ENCODE results near the gene RTP3. TPM values are rescaled to one million over a fixed set of nuclear protein-coding genes. Genes with fewer than 3 reads are reported as not detected.
A peak's percentile ranks its signal among the peaks of the same experiment; 100 is the strongest.

Gene RTP3
- total and polyA plus RNA-seq, 2 of the 8 experiments (the other 6 are each of a cell fraction or from before 2014, with no cell fraction given), result 0.08 TPM; not detected in 1

DNA sequence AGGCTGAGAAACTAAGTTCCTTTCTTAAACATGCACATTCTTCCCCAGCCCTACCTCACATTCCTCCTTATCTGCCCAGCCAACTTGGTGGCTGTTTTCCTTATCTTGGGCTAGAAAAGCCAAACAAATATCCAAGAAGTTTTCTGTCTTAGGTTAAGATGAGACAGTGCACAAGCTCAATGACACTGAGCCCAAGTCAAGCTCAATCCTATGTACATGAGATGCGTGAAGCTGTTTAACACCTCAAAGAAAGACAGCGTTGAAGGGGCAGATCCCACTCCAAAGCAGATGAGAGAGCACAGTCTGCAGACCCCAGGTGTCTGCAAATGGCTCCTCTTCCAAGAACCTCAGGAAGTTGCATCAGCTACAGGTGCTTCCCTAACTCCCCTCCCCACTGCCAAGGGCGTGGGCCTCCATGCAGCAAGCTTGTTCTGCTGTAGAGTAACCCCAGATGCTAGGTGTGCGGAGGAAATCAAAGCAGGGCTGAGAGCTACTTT lies 51.7 kb downstream of the RTP3 start:
- Histone ChIP-seq H3K79me2 (ENCODE audit: control insufficient read depth in 1 of 2, insufficient read depth in 2 of 2, low read length in 2 of 2) (no peaks in the 10 kb centered on the region; a peak in 1 of 4 replicates), H3K79me1 (ENCODE audit: low read depth, low read length) (no peaks in the 10 kb centered on the region), H3K36me3 (ENCODE audit: control insufficient read depth in 2 of 4, insufficient read depth in 4 of 4, low read length in 3 of 4) (peaks cover 0 to 10% (median 3%) of the 10 kb centered on the region in 4 experiments; a peak in 2 of 8 replicates), H3K23me2 (ENCODE audit: low read depth, low read length) (no peaks in the 10 kb centered on the region), H3K4me2 (ENCODE audit: insufficient read depth in 1 of 2, low read depth in 2 of 2, low read length in 2 of 2) (no peak overlapping the region), H2AFZ (ENCODE audit: low read length) (no peak overlapping the region), H3K4me1 (replicated peaks in 1 of 4; ENCODE audit: control insufficient read depth in 3 of 4, insufficient read depth in 4 of 4, low read length in 3 of 4) (peaks cover 12 to 20% (median 16%) of the 10 kb centered on the region in 4 experiments), H3K4ac (replicated peaks; ENCODE audit: insufficient read length, low read depth, low read length) (no peak overlapping the region), H3K27me3 (replicated peaks in 1 of 4; ENCODE audit: control insufficient read depth in 3 of 4, extremely low read depth in 1 of 4, insufficient read depth in 3 of 4, low read length in 3 of 4) (no peaks in the 10 kb centered on the region), H3K14ac (ENCODE audit: insufficient read length) (no peak overlapping the region), H2BK5ac (ENCODE audit: low read depth, low read length) (peak overlapping the region; percentile 12; the same call in 1 of the 2 replicates), H4K5ac (ENCODE audit: insufficient read length, low read depth, low read length) (no peak overlapping the region), H4K8ac (ENCODE audit: extremely low read depth, insufficient read depth, low read length) (peak overlapping the region; percentile 73; the same call in 1 of the 2 replicates), H2BK20ac (ENCODE audit: low read length) (peak overlapping the region; percentile 19; the same call in 1 of the 2 replicates), H2AK5ac (ENCODE audit: low read depth, low read length) (peak overlapping the region; percentile 61), H2BK12ac (ENCODE audit: low read depth, low read length) (no peak overlapping the region; the same call in 1 of the 2 replicates), H4K91ac (replicated peaks; ENCODE audit: insufficient read length, low read length) (peak overlapping the region; percentile 32), H3K9me3 (ENCODE audit: insufficient read depth in 2 of 2, low read depth in 1 of 2, low read length in 1 of 2) (peaks cover 13 to 18% of the 10 kb centered on the region in 2 experiments), H3K18ac (ENCODE audit: extremely low read depth, low read length) (peak overlapping the region; percentile 11; the same call in 1 of the 2 replicates), H3K27ac (ENCODE audit: low read depth, low read length) (0 out of 2 replicates have a peak overlapping the region, but pooled peaks have one; percentile 2), H3K9ac (replicated peaks in 1 of 4; ENCODE audit: extremely low read depth in 1 of 4, low read depth in 3 of 4, low read length in 3 of 4) (no peak overlapping the region), H4K20me1 (replicated peaks in 1 of 2; ENCODE audit: control insufficient read depth in 1 of 2, insufficient read depth in 2 of 2, low read length in 2 of 2) (no peaks in the 10 kb centered on the region), H3K56ac (replicated peaks; ENCODE audit: insufficient read length, low read depth, low read length) (no peak overlapping the region), H2BK120ac (replicated peaks; ENCODE audit: low read depth, low read length) (no peak overlapping the region), H3K23ac (ENCODE audit: insufficient read length) (no peak overlapping the region), H3K4me3 (ENCODE audit: extremely low read depth in 1 of 4, insufficient read depth in 2 of 4, low read depth in 3 of 4, low read length in 4 of 4) (no peak overlapping the region), H2BK15ac (ENCODE audit: low read length) (no peak overlapping the region)
- POLR2A ChIA-PET (ENCODE audit: partially characterized antibody), result interaction anchor here (0.9 to 8.3 kb wide), 8 partner anchors 11 to 64 kb away, joined by 3 to 145 read pairs (median 4); a partner anchor contains a TSS
- no peak for TF ChIP-seq TBP (IDR thresholded peaks at IDR 0.05; ENCODE audit: low read depth, low read length)
- TF ChIP-seq SRF (IDR thresholded peaks at IDR 0.05; ENCODE audit: low read depth, low read length), result no peak
- TF ChIP-seq JUND (IDR thresholded peaks at IDR 0.05; ENCODE audit: low read length), result no peak
- TF ChIP-seq CBX8 (IDR thresholded peaks at IDR 0.05; ENCODE audit: borderline replicate concordance, low read depth, low read length), result no peak
- no peak for TF ChIP-seq ASH2L (IDR thresholded peaks at IDR 0.05; ENCODE audit: low read length)
- TF ChIP-seq RFX5 (IDR thresholded peaks at IDR 0.05; ENCODE audit: borderline replicate concordance, low read depth, low read length), result no peak
- no peak for TF ChIP-seq CHD2 (IDR thresholded peaks at IDR 0.05; ENCODE audit: low read length)
- TF ChIP-seq BCL11A (IDR thresholded peaks at IDR 0.05; ENCODE audit: low read depth in 2 of 2, low read length in 2 of 2), result no peak
- no peak for TF ChIP-seq YY1 (IDR thresholded peaks at IDR 0.05; ENCODE audit: low read depth, low read length)
- DNase-seq (ENCODE audit: low read depth in 1 of 2, low spot score in 2 of 2), result no peak
- WGBS, 2 experiments (ENCODE audit: extremely low coverage in 1 of 2, insufficient coverage in 1 of 2, insufficient read length in 1 of 2, insufficient replicate concordance in 2 of 2, low coverage in 1 of 2, low lambda C conversion rate in 2 of 2, missing lambda C conversion rate in 1 of 2), result 84% methylated on average over 4 of the region's 4 CpGs; no CpG with 5 or more reads in 1 of the 2 experiments
- FAIRE-seq, result no peak
- CTCF ChIA-PET (ENCODE audit: partially characterized antibody), result interaction anchor here (1.0 to 2.2 kb wide), 11 partner anchors 9 to 100 kb away, joined by 3 to 9 read pairs (median 4); partner anchors contain the start of gene RTP3
